Spinal cord (tissue), 10 donors: Measurements from ENCODE around the gene MED19. TPM values are rescaled to one million over a fixed set of nuclear protein-coding genes. Genes with fewer than 3 reads are reported as not detected.

Experiments
- DNase-seq, 6 donors: peaks; one replicate each; pipeline versions ENCODE4 v3.0.0 to v3.0.0-alpha.2; 2013 to 2015; ENCODE audit warnings: low spot score in 6 of 6, low read depth in 4 of 6
- H3K27ac ChIP-seq: one replicate; pipeline ENCODE4 v1.5.1; 2013; ENCODE audit warnings: low read depth, low read length, control low read depth
- H3K27me3 ChIP-seq: one replicate; pipeline ENCODE4 v1.6.1; 2013; ENCODE audit warnings: low read length; ENCODE audit not compliant: control insufficient read depth, insufficient read depth
- H3K36me3 ChIP-seq: one replicate; pipeline ENCODE4 v1.6.1; 2013; ENCODE audit warnings: low read length; ENCODE audit not compliant: control insufficient read depth, insufficient read depth
- H3K4me1 ChIP-seq: one replicate; pipeline ENCODE4 v1.6.1; 2013; ENCODE audit warnings: low read length; ENCODE audit not compliant: control insufficient read depth, insufficient read depth
- H3K4me3 ChIP-seq: one replicate; pipeline ENCODE4 v1.5.1; 2013; ENCODE audit warnings: low read depth, low read length, control low read depth
- H3K9me3 ChIP-seq: one replicate; pipeline ENCODE4 v1.6.1; 2013; ENCODE audit warnings: low read length; ENCODE audit not compliant: control insufficient read depth, insufficient read depth
- WGBS: methylation state at CpG from one replicate; pipeline ENCODE4 v1.1.5; 2013; ENCODE audit warnings: missing lambda C conversion rate; ENCODE audit not compliant: insufficient coverage; 5-methylcytosine and 5-hydroxymethylcytosine counted together
- polyA plus RNA-seq, 2 donors: library from polyadenylated mRNA; unstranded; fragments of 120-200 nt; gene quantifications; one replicate each; pipeline ENCODE4 v1.2.1, GENCODE V29; 2013; ENCODE audit not compliant: insufficient read length in 2 of 2
- small RNA-seq: library from RNA; depleted of rRNA; stranded (forward); fragments of <200 nt; gene quantifications from one replicate; pipeline ENCODE3, GENCODE V24; 2014; ENCODE audit warnings: low replicate concordance
- total RNA-seq, 2 donors: library from RNA; depleted of rRNA in 1 of 2; stranded (reverse); fragments of 120-200 nt in 1 of 2; fragments of >200 nt in 1 of 2; gene quantifications; one replicate each; pipeline versions ENCODE4 v1.2.3 to v1.2.4, GENCODE V29; 2013 to 2014
- donor health status: healthy.

Gene MED19
- total and polyA plus RNA-seq, 4 donors, result 12.1 to 32.2 (median 26.1) TPM

- Histone ChIP-seq H3K27me3 (no peaks in the 10 kb centered on the region), H3K36me3 (peaks cover 23% of the 10 kb centered on the region), H3K4me3 (peak overlapping the region; percentile 92), H3K9me3 (no peaks in the 10 kb centered on the region), H3K27ac (no peak overlapping the region), H3K4me1 (peaks cover 11% of the 10 kb centered on the region)
- WGBS, result 0% methylated on average over 5 of the region's 8 CpGs
- no peak for DNase-seq
Measured at GRCh38 chr11:57658023-57658361, 54.0 kb downstream of the MED19 start.

GRCh38 chr11:57657194-57658022, 54.6 kb downstream of the MED19 start, which contains the start of gene CLP1:
TSS of gene CLP1 (plus strand) at chr11:57657762. CDS start at chr11:57659477, 1,715 bp downstream.
- under 1% methylated on average over 45 of the region's 45 CpGs for WGBS
- no peaks in the 10 kb centered on the region for H3K27me3 ChIP-seq
- peaks cover 20% of the 10 kb centered on the region for H3K36me3 ChIP-seq
- H3K4me3 ChIP-seq, result peak within 1 kb of the TSS; percentile 92
- peak within 1 kb of the TSS; percentile 96 for H3K27ac ChIP-seq
- peaks cover 11% of the 10 kb centered on the region for H3K4me1 ChIP-seq
- no peaks in the 10 kb centered on the region for H3K9me3 ChIP-seq
- peak; percentile 96 to 100 (median 100) for DNase-seq

- WGBS, result 10% methylated on average over 2 of the region's 5 CpGs
- H3K27ac ChIP-seq, result peak overlapping the region; percentile 96
- peaks cover 11% of the 10 kb centered on the region for H3K4me1 ChIP-seq
- H3K4me3 ChIP-seq, result peak overlapping the region; percentile 92
- H3K27me3 ChIP-seq, result no peaks in the 10 kb centered on the region
- DNase-seq, result no peak
- H3K36me3 ChIP-seq, result peaks cover 20% of the 10 kb centered on the region
- no peaks in the 10 kb centered on the region for H3K9me3 ChIP-seq
Measured at GRCh38 chr11:57656885-57657193, 55.2 kb downstream of the MED19 start.

Small RNA genes lying within 50 kb of the gene (small RNA-seq; reads per million reads assigned to genes)
- gene TMX2-CTNND1, result not detected

Other genes starting within 250 kb of the MED19 start
- 10 to 100 TPM in 1 of 2 donors, 1 to 10 TPM in 1; 5.3 to 10.4 TPM for gene SLC43A1, start 196.5 kb downstream of the MED19 start, total RNA-seq
- 1 to 10 TPM; 4.0 to 6.1 TPM for gene SLC43A1, start 196.5 kb downstream of the MED19 start, polyA plus RNA-seq
- 10 to 100 TPM; 27.0 to 39.8 TPM for gene TIMM10, start 181.5 kb downstream of the MED19 start, total RNA-seq
- gene TIMM10, start 181.5 kb downstream of the MED19 start, polyA plus RNA-seq, result 10 to 100 TPM; 47.7 to 52.1 TPM
- gene SMTNL1, start 174.6 kb downstream of the MED19 start, total RNA-seq, result not detected
- 1 to 10 TPM in 1 of 2 donors, under 1 TPM in 1; 0.93 to 1.6 TPM for gene SMTNL1, start 174.6 kb downstream of the MED19 start, polyA plus RNA-seq
- gene UBE2L6, start 144.5 kb downstream of the MED19 start, total RNA-seq, result 10 to 100 TPM; 41.5 to 76.7 TPM
- gene UBE2L6, start 144.5 kb downstream of the MED19 start, polyA plus RNA-seq, result 100 to 1,000 TPM in 1 of 2 donors, 10 to 100 TPM in 1; 99.6 to 114 TPM
- gene SERPING1, start 114.5 kb downstream of the MED19 start, total RNA-seq, result 100 to 1,000 TPM in 1 of 2 donors, 10 to 100 TPM in 1; 35.7 to 131 TPM
- 100 to 1,000 TPM in 1 of 2 donors, 10 to 100 TPM in 1; 63.2 to 112 TPM for gene SERPING1, start 114.5 kb downstream of the MED19 start, polyA plus RNA-seq
- 1 to 10 TPM; 2.6 to 3.3 TPM for gene YPEL4, start 62.3 kb downstream of the MED19 start, total RNA-seq
- gene YPEL4, start 62.3 kb downstream of the MED19 start, polyA plus RNA-seq, result 1 to 10 TPM; 7.6 TPM
- gene CLP1, start 54.5 kb downstream of the MED19 start, total RNA-seq, result 10 to 100 TPM in 1 of 2 donors, 1 to 10 TPM in 1; 9.5 to 15.8 TPM
- gene CLP1, start 54.5 kb downstream of the MED19 start, polyA plus RNA-seq, result 10 to 100 TPM in 1 of 2 donors, 1 to 10 TPM in 1; 9.9 to 10.6 TPM
- 10 to 100 TPM; 22.5 to 22.8 TPM for gene ZDHHC5, start 44.1 kb downstream of the MED19 start, total RNA-seq
- gene ZDHHC5, start 44.1 kb downstream of the MED19 start, polyA plus RNA-seq, result 10 to 100 TPM; 31.8 to 34.3 TPM
- gene TMX2, start 378 bp upstream of the MED19 start, total RNA-seq, result 100 to 1,000 TPM in 1 of 2 donors, 10 to 100 TPM in 1; 80.3 to 123 TPM
- 100 to 1,000 TPM; 131 to 139 TPM for gene TMX2, start 378 bp upstream of the MED19 start, polyA plus RNA-seq
- 100 to 1,000 TPM in 1 of 2 donors, 10 to 100 TPM in 1; 39.8 to 136 TPM for gene SELENOH, start 29.3 kb upstream of the MED19 start, total RNA-seq
- gene SELENOH, start 29.3 kb upstream of the MED19 start, polyA plus RNA-seq, result 100 to 1,000 TPM; 115 to 120 TPM
- gene BTBD18, start 39.6 kb upstream of the MED19 start, total RNA-seq, result not detected
- gene BTBD18, start 39.6 kb upstream of the MED19 start, polyA plus RNA-seq, result under 1 TPM; 0.21 to 0.74 TPM
- 100 to 1,000 TPM; 113 to 149 TPM for gene CTNND1, start 49.6 kb upstream of the MED19 start, total RNA-seq
- 100 to 1,000 TPM; 126 to 137 TPM for gene CTNND1, start 49.6 kb upstream of the MED19 start, polyA plus RNA-seq